Umbilical cord (tissue), 2 donors: ENCODE measurements around the gene NDUFS2. TPM values are rescaled to one million over a fixed set of nuclear protein-coding genes. Genes with fewer than 3 reads are reported as not detected.

Experiments
- DNase-seq: peaks from one replicate; pipeline ENCODE4 v3.0.0-alpha.2; 2015; ENCODE audit warnings: low spot score
- total RNA-seq: library from RNA; depleted of rRNA; stranded (reverse); fragments of >200 nt; gene quantifications from one replicate; pipeline ENCODE4 v1.2.3, GENCODE V29; 2014; ENCODE audit warnings: low replicate concordance; ENCODE audit not compliant: insufficient read depth

NDUFS2 gene
- total RNA-seq = 35.2 TPM

- DNase-seq = peak; percentile 100
Observed at GRCh38 chr1:161201836-161202712, at the start of gene NDUFS2. Gene NDUFS2 (plus strand): TSS chr1:161202367. CDS start chr1:161202386, 19 bp downstream.

GRCh38 chr1:161153176-161153575 is 49.0 kb upstream of the NDUFS2 start:
- DNase-seq = peak; percentile 56

GRCh38 chr1:161153682-161154337 is 48.4 kb upstream of the NDUFS2 start, which contains the start of gene UFC1:
Gene UFC1 (plus strand): TSS chr1:161153978. CDS start chr1:161153998, 20 bp downstream.
- peak; percentile 95 for DNase-seq

GRCh38 chr1:161157867-161158266 is 44.3 kb upstream of the NDUFS2 start:
- no peak for DNase-seq

- DNase-seq = no peak
Observed at GRCh38 chr1:161158316-161159010, 43.7 kb upstream of the NDUFS2 start.

GRCh38 chr1:161159087-161159912 is 42.9 kb upstream of the NDUFS2 start, which contains the start of gene USP21:
Gene USP21 (plus strand): TSS chr1:161159500. CDS start chr1:161160641, 1,141 bp downstream.
- DNase-seq = peak; percentile 97

- DNase-seq = no peak
Observed at GRCh38 chr1:161159913-161160243, 42.3 kb upstream of the NDUFS2 start.

GRCh38 chr1:161160671-161161145 is 41.5 kb upstream of the NDUFS2 start:
- DNase-seq = no peak

GRCh38 chr1:161161652-161162051 is 40.5 kb upstream of the NDUFS2 start:
- no peak for DNase-seq

GRCh38 chr1:161162052-161162451 is 40.1 kb upstream of the NDUFS2 start:
- no peak for DNase-seq

- no peak for DNase-seq
Observed at GRCh38 chr1:161162806-161163205, 39.4 kb upstream of the NDUFS2 start.

GRCh38 chr1:161163793-161164192 is 38.4 kb upstream of the NDUFS2 start:
- no peak for DNase-seq

GRCh38 chr1:161164901-161165610 is 37.1 kb upstream of the NDUFS2 start:
- DNase-seq = no peak

- DNase-seq = peak; percentile 100
Observed at GRCh38 chr1:161165742-161166668, 36.2 kb upstream of the NDUFS2 start, which contains the start of gene PPOX. Gene PPOX (plus strand): TSS chr1:161166426. CDS start chr1:161166848, 422 bp downstream.

GRCh38 chr1:161166669-161167548 is 35.3 kb upstream of the NDUFS2 start:
- no peak for DNase-seq

GRCh38 chr1:161168906-161169305 is 33.3 kb upstream of the NDUFS2 start:
- DNase-seq = no peak

- no peak for DNase-seq
Observed at GRCh38 chr1:161171191-161171590, 31.0 kb upstream of the NDUFS2 start.

GRCh38 chr1:161171696-161172095 is 30.5 kb upstream of the NDUFS2 start:
- no peak for DNase-seq
